Ureter (tissue), 1 donor: ENCODE measurements around the gene TMEM151B. TPM values are rescaled to one million over a fixed set of nuclear protein-coding genes. Genes with fewer than 3 reads are reported as not detected.

Source experiments
- DNase-seq: peaks from one replicate; pipeline ENCODE4 v3.0.0-alpha.2; 2020; ENCODE audit warnings: low spot score
- total RNA-seq: library from RNA; stranded (reverse); gene quantifications from one replicate; pipeline ENCODE4 v1.2.4, GENCODE V29; 2023
- donor health status: DM: yes; HTN: yes; CAD: no.

Gene TMEM151B
- total RNA-seq, 1 donor from 2014 or later = not detected

GRCh38 chr6:44232676-44233566, 37.3 kb upstream of the TMEM151B start:
- no peak for DNase-seq

DNA sequence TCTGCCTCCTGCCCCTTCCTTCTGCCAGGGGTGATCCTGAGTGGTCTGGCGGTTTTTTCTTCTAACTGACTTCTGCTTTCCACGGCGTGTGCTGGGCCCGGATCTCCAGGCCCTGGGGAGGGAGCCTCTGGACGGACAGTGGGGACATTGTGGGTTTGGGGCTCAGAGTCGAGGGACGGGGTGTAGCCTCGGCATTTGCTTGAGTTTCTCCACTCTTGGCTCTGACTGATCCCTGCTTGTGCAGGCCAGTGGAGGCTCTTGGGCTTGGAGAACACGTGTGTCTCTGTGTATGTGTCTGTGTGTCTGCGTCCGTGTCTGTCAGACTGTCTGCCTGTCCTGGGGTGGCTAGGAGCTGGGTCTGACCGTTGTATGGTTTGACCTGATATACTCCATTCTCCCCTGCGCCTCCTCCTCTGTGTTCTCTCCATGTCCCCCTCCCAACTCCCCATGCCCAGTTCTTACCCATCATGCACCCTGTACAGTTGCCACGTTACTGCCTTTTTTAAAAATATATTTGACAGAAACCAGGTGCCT, 36.6 kb upstream of the TMEM151B start:
- no peak for DNase-seq

DNA sequence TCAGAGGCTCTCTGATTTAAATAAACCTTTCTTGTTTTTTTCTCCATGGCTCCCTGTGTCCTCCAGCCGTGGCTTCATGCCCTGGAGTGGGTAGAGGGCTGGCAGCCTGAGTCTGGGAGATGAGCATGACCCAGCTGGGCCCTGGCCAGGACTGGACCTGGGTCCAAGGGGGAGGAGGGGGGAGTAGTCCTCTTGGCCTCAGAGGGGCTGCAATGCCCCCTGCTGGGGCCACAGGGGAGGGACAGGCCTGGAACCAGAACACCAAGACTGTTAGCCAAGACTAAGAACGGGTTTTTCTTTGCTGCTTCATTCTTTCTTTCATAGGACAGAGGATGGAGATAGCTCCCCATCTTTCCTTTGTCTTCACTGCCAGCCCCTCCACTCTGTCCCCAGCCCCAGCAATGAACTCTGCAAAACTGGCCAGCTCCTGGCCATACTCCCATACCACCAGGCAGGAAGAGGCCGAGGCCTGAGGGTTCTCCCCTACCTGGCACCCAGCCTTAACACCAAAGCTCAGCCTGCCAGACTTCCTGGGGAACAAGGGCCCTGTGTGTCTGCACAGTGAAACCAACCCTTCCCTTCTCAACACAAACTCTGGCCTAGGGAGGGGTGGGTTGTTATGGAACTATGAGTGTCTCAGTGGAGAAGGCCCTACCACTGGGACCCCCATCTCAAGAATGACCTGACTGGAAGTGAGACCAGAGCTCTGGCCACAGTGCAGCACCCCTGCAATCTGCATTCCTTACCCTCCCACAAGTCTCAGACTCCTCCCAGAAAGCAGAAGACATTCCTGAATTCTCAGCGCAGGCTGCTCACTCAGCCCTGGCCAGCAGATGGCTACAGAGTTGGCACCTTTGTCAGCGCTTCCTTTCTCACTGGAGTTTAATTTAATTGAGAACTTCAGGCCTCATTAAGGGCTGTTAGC, 35.9 kb upstream of the TMEM151B start:
- peak; percentile 83 for DNase-seq

DNA sequence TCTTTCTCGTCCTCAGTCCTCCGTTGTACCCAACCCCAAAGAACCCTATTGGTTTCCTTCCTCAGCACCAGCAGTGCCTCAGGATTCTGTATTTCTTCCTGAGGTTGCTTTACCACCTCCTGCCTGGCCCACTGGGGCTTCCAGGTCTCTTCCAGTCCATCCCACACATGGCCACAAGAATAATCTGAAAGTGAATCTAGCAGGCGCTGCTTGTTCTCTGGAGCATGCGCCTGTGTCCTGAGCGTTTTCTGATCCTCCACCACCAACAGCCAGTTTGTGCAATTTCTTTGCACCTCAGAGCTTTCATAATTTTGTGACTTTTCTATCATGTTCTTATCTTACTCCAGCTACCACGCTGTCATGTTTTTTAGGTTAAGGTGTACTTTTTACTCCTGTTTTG, 35.0 kb upstream of the TMEM151B start:
- DNase-seq = no peak

- DNase-seq = no peak
These were observed 34.2 kb upstream of the TMEM151B start for GRCh38 chr6:44235891-44236516.

DNA sequence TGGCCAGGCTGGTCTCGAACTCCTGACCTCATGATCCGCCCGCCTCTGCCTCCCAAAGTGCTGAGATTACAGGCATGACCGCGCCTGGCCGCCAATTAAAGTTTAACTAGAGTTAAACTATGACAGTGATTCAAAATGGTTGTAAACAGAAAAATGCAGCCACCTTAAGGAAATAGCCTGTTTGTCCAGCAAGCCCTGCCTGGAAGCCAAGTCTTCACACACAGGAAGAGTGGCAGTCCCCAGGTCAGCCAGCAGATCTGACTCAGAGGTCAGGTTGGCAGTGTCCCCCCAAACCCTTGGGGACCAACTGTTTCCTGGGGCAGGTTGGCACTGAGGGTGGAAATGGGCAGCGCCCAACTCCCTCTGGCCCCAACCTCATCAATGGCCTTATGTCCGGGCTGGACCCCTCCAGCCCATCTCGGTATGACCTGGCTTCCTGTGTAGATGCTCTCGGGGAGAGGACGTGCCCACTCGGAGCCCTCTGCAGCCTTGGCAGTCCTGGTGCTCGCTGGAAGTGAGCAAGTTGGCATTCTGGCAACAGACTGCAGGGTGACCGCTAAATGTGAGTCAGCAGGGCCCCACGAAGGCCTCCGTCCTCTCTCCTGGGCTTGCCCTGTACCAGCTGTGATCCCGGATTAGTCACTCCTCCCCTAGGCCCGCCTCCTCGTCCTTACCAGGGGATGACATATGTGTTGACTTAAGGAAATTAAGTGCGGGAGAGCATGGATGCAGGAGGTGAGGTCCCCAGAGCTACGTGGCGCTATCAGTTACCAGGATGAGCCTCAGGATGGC, 33.0 kb upstream of the TMEM151B start:
- peak; percentile 96 for DNase-seq

DNA sequence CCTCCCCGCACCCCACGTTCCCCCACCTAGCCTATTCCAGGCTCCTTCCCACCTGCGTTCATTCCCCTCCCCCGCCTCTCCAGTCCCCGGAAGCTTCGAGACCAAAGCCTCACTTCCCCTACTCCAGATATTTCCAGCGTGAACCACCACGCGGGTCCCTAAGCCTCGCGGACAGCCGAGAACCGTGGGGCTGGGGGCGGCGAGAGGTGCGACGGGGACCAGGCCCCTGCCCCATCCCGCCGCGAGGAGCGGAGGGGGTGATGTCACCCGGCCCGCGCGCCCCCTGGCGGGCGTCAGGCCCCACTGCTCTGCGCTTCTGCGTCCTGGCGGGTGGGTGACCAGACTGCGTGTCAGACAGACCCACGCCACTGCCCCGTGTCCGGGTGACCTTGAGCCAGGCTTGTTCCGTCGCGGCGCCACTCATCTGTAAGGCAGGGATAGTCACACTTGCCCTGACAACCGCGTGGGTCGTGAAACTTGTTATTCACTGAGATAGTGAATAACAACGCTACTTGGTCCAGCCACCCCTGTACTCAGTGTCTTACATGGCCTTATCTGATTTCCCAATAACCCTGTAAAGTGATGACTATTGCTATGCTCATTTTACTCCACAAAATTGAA, 32.3 kb upstream of the TMEM151B start:
- peak; percentile 84 for DNase-seq

GRCh38 chr6:44238687-44239350, 31.4 kb upstream of the TMEM151B start:
- no peak for DNase-seq

- DNase-seq = no peak
These were observed 26.9 kb upstream of the TMEM151B start for GRCh38 chr6:44243345-44243744.

DNA sequence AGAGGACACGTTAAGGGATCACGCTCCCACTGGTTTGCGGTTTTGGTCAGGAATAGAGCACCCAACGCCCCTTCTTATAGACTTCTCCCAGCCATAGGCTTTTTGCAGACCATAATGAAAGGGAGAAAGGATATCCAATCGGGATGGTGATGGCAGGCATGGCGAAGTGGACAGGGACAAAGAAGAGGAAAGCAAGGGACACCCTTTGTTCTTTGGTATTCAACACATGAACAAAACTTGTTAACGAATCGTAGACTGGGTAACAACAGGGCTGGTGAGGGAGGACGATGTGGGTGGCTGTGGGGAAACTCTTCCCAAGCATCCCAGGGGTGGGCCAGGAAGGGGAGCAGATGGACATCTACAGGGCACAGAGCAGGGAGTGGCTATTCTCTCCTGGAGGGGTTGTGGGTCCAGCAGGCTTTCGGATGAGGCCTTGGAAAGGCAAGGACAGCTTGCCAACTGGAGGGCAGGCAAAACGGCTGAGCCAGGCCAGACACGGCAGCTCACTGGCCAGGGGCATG, 24.8 kb upstream of the TMEM151B start:
- no peak for DNase-seq

DNA sequence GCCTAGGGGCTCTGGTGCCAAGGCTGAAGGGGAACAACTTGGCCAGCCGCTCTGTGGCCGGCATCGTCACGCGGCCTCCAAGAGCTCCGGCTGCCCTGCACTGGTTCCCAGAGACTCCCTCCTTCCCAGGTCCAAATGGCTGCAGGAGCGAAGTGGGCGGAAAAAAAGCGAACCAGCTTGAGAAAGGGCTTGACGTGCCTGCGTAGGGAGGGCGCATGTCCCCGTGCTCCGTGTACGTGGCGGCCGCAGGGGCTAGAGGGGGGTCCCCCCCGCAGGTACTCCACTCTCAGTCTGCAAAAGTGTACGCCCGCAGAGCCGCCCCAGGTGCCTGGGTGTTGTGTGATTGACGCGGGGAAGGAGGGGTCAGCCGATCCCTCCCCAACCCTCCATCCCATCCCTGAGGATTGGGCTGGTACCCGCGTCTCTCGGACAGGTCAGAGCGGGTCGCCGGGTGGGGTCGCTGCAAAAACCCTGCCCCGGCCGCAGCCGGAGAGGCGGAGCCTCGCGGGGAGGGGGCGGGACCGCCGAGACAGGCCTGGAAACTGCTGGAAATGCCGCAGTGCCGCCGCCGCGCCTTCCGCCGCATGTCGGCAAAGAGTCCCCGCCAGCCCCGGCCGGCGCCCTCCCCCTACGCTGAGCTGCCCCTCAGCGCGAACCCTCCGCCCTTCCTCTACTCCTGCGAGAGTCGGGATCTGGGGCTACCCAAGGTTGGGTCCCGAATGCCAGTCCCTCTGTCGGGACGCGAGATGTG, 24.2 kb upstream of the TMEM151B start:
- DNase-seq = peak; percentile 92

- peak; percentile 98 for DNase-seq
These were observed 23.4 kb upstream of the TMEM151B start, which contains the start of gene HSP90AB1 for GRCh38 chr6:44246663-44247337. TSS of gene HSP90AB1 (plus strand) at chr6:44247101. CDS start at chr6:44248630, 1,529 bp downstream.

DNA sequence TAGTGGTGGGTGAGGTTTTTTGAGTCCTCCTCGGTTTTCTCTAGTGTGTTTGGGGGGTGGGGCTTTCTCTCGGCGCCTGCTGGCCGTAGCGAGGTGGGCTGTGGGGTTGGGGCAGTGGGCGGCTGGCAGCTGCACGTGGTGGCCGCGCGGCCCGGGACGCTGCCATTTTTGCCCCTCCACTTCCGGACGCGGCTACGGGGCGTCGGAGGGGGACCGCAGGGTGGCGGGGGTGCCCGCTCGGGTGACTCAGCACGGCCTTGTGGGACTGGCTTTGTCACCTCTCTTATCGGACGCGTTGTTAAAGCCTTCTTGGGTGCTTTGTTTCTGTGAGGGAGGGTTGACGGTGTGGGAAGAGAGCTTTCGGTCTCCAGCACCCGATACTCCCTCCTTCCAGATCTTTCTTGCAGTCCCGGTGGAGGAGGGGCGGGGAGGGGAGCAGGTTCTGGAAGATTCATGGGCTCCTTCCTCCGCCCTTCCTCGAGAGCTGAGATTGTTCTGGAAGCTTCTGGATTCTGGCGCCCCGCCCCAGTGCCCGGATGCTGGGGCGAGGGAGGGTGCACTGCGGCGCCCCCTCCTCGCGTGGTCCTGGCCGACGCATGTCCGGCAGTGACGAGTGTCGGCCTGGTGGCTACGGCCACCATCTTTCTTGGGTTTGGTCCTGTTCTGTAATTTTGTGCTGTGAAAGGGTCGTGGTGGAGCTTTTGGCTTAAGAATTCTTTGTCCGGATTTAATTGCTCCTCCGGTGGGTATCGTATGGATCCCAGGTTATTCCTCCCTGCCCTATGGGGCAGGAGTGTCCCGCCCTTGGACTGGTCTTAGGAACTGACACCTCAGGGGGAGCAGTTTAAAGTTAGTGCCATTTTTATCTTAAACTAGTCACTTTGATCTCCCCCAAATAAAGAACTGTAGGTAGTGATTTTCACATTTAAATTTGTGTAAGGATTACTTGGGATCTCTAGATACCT, 22.6 kb upstream of the TMEM151B start:
- peak; percentile 82 for DNase-seq

GRCh38 chr6:44248579-44248978, 21.7 kb upstream of the TMEM151B start:
- no peak for DNase-seq

GRCh38 chr6:44249082-44249748, 21.0 kb upstream of the TMEM151B start:
- DNase-seq = no peak

GRCh38 chr6:44250067-44250717, 20.1 kb upstream of the TMEM151B start:
- DNase-seq = no peak
